Natural killer cell (primary cell): ENCODE results near the gene PTPN21. TPM values are rescaled to one million over a fixed set of nuclear protein-coding genes. Genes with fewer than 3 reads are reported as not detected.

ENCODE experiments used
- ATAC-seq, 3 donors: fragments of 150-1000 bp in 2 of 3; fragments of 200-7000 bp in 1 of 3; cut with Tn5 transposase; 1 replicate in 1 of 3; 2 replicates in 2 of 3; pipeline ENCODE4 v1.10.0; 2021; ENCODE audit warnings: mild to moderate bottlenecking in 2 of 3, moderate library complexity in 2 of 3
- DNase-seq, 2 donors: peaks; one replicate each; pipeline versions ENCODE4 v3.0.0 to v3.0.0-alpha.2; 2013 to 2021; ENCODE audit warnings: mixed read lengths in 1 of 2
- H3K27ac ChIP-seq: one replicate; pipeline ENCODE4 v1.5.1; 2013; ENCODE audit warnings: mild to moderate bottlenecking, low read length
- H3K27me3 ChIP-seq: one replicate; pipeline ENCODE4 v1.6.1; 2013; ENCODE audit warnings: low read length; ENCODE audit not compliant: control insufficient read depth, insufficient read depth
- H3K36me3 ChIP-seq: one replicate; pipeline ENCODE4 v1.6.1; 2013; ENCODE audit warnings: low read length; ENCODE audit not compliant: control insufficient read depth, insufficient read depth
- H3K4me1 ChIP-seq: one replicate; pipeline ENCODE4 v1.6.1; 2013; ENCODE audit warnings: low read length; ENCODE audit not compliant: control insufficient read depth, insufficient read depth
- H3K4me3 ChIP-seq: one replicate; pipeline ENCODE4 v1.5.1; 2013; ENCODE audit warnings: low read length
- H3K9me3 ChIP-seq: one replicate; pipeline ENCODE4 v1.6.1; 2013; ENCODE audit warnings: low read length; ENCODE audit not compliant: control insufficient read depth, insufficient read depth
- H3K27ac Mint-ChIP-seq, 2 donors: one replicate each; pipeline ENCODE4 v1.8.0; 2022; ENCODE audit warnings: mild to moderate bottlenecking in 2 of 2, mixed read lengths in 2 of 2, moderate library complexity in 1 of 2
- H3K27me3 Mint-ChIP-seq, 2 donors: one replicate each; pipeline ENCODE4 v1.8.0; 2022; ENCODE audit warnings: low read depth in 2 of 2, mixed read lengths in 2 of 2
- H3K36me3 Mint-ChIP-seq: one replicate; pipeline ENCODE4 v1.8.0; 2022; ENCODE audit warnings: mixed read lengths
- H3K4me1 Mint-ChIP-seq, 2 donors: one replicate each; pipeline ENCODE4 v1.8.0; 2022; ENCODE audit warnings: mixed read lengths in 2 of 2
- H3K4me3 Mint-ChIP-seq: one replicate; pipeline ENCODE4 v1.8.0; 2022; ENCODE audit warnings: mild to moderate bottlenecking, moderate library complexity, mixed read lengths
- H3K9me3 Mint-ChIP-seq, 2 donors: one replicate each; pipeline ENCODE4 v1.8.0; 2022; ENCODE audit warnings: mixed read lengths in 2 of 2
- WGBS: methylation state at CpG from one replicate; pipeline ENCODE4 v1.1.7; 2013; ENCODE audit warnings: missing lambda C conversion rate; ENCODE audit not compliant: insufficient coverage; 5-methylcytosine and 5-hydroxymethylcytosine counted together
- intact Hi-C: fragments of 100-400 bp; cut with micrococcal nuclease; formaldehyde crosslinking; loops from one replicate; pipeline ENCODE4 v1.14.2; 2022
- total RNA-seq, 4 donors: library from RNA; stranded (reverse); fragments of 120-200 nt in 1 of 4; gene quantifications; one replicate each; pipeline versions ENCODE4 v1.2.3 to v1.2.4, GENCODE V29; 2013 to 2022
- TF ChIP-seq, protein P1 (sequence below): fragments of 200-600 bp; IDR thresholded peaks from one replicate; pipeline ENCODE4 v1.8.0; 2022; ENCODE audit warnings: antibody characterized with exemption

Gene PTPN21
- total RNA-seq, 3 donors from 2014 or later (not counting 1 experiment from before 2014, with no cell fraction given), result 0.15 TPM; not detected in 2

- Mint-ChIP-seq H3K4me1 (peaks cover 7 to 8% of the 10 kb centered on the region in 2 donors), H3K27me3 (peaks cover 9 to 15% of the 10 kb centered on the region in 2 donors), H3K27ac (peak overlapping the region in 1 of 2 donors; percentile 13), H3K9me3 (no peaks in the 10 kb centered on the region), H3K4me3 (no peak overlapping the region), H3K36me3 (no peaks in the 10 kb centered on the region)
- no peak for DNase-seq
- H3K9me3 ChIP-seq, result no peaks in the 10 kb centered on the region
- no peak for ATAC-seq
- peaks cover 2% of the 10 kb centered on the region for H3K27me3 ChIP-seq
- 68% methylated on average over 7 of the region's 7 CpGs for WGBS
- H3K36me3 ChIP-seq, result no peaks in the 10 kb centered on the region
- no peak overlapping the region for H3K27ac ChIP-seq
- TF ChIP-seq, protein P1, sequence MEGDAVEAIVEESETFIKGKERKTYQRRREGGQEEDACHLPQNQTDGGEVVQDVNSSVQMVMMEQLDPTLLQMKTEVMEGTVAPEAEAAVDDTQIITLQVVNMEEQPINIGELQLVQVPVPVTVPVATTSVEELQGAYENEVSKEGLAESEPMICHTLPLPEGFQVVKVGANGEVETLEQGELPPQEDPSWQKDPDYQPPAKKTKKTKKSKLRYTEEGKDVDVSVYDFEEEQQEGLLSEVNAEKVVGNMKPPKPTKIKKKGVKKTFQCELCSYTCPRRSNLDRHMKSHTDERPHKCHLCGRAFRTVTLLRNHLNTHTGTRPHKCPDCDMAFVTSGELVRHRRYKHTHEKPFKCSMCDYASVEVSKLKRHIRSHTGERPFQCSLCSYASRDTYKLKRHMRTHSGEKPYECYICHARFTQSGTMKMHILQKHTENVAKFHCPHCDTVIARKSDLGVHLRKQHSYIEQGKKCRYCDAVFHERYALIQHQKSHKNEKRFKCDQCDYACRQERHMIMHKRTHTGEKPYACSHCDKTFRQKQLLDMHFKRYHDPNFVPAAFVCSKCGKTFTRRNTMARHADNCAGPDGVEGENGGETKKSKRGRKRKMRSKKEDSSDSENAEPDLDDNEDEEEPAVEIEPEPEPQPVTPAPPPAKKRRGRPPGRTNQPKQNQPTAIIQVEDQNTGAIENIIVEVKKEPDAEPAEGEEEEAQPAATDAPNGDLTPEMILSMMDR, result no peak
- no peak overlapping the region for H3K4me3 ChIP-seq
- intact Hi-C loops, result no loop called here
- H3K4me1 ChIP-seq, result no peaks in the 10 kb centered on the region
These were observed 37.9 kb downstream of the PTPN21 start for GRCh38 chr14:88516861-88517357.

DNA sequence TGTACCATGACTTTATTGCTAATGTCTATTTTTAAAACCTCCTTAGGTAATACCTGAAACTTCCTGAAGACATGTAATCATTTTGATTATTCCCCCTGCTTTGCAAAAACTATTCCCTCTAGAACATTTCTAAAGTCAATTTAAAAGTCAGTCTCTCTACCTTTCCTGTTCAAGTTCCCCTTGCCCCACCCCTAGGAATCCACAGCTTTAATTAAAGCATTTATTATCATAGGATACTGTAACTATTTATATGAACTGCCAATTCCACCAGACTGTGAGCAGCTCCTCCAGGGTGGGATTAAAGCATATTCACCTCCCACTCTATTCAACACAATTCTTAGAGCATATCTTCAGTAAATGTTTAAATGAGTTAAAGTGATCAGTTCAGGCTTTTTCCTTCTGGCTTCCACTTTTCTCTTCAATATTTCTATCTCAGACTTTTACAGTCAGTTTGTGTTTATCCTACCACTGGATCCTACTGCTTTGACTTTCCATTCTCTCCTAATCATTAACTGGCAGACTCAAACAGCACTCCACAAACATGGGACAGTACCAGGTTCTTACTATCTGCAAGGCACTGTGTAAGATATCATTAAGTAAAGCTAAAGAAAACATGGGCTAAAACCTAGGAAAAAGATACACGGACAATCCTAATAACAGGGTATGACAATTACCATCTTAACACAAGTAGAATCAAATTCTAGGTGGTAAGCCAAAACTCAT, 39.1 kb downstream of the PTPN21 start:
- Mint-ChIP-seq H3K27me3 (peaks cover 7 to 17% of the 10 kb centered on the region in 2 donors), H3K9me3 (no peaks in the 10 kb centered on the region), H3K4me3 (no peak overlapping the region), H3K36me3 (no peaks in the 10 kb centered on the region), H3K4me1 (peaks cover 7 to 8% of the 10 kb centered on the region in 2 donors), H3K27ac (no peak overlapping the region)
- DNase-seq, result no peak
- Histone ChIP-seq H3K4me1 (no peaks in the 10 kb centered on the region), H3K36me3 (no peaks in the 10 kb centered on the region), H3K27me3 (peaks cover 2% of the 10 kb centered on the region), H3K27ac (no peak overlapping the region), H3K4me3 (no peak overlapping the region), H3K9me3 (no peaks in the 10 kb centered on the region)
- ATAC-seq, result no peak
- intact Hi-C loops, result no loop called here
- 83% methylated on average over 1 of the region's 1 CpG for WGBS
- TF ChIP-seq, protein P1, result no peak

- no peak for ATAC-seq
- Mint-ChIP-seq H3K4me3 (no peak overlapping the region), H3K9me3 (no peaks in the 10 kb centered on the region), H3K27me3 (peaks cover 9 to 20% of the 10 kb centered on the region in 2 donors), H3K36me3 (no peaks in the 10 kb centered on the region), H3K4me1 (no peaks in the 10 kb centered on the region), H3K27ac (no peak overlapping the region)
- DNase-seq, result no peak
- intact Hi-C loops, result no loop called here
- Histone ChIP-seq H3K27me3 (no peaks in the 10 kb centered on the region), H3K4me1 (no peaks in the 10 kb centered on the region), H3K4me3 (no peak overlapping the region), H3K27ac (no peak overlapping the region), H3K9me3 (no peaks in the 10 kb centered on the region), H3K36me3 (no peaks in the 10 kb centered on the region)
- TF ChIP-seq, protein P1, result no peak
- no CpG with 5 or more reads among the region's 1 CpG for WGBS
These were observed 47.6 kb downstream of the PTPN21 start for GRCh38 chr14:88507208-88507607.

GRCh38 chr14:88505621-88506020, 49.2 kb downstream of the PTPN21 start:
- H3K27me3 Mint-ChIP-seq, result peaks cover 11 to 29% of the 10 kb centered on the region in 2 donors
- TF ChIP-seq, protein P1, result no peak
- H3K27ac Mint-ChIP-seq, result no peak overlapping the region
- Histone ChIP-seq H3K4me3 (no peak overlapping the region), H3K36me3 (no peaks in the 10 kb centered on the region), H3K27me3 (no peaks in the 10 kb centered on the region), H3K9me3 (no peaks in the 10 kb centered on the region), H3K4me1 (no peaks in the 10 kb centered on the region), H3K27ac (no peak overlapping the region)
- no peak overlapping the region for H3K4me3 Mint-ChIP-seq
- no peaks in the 10 kb centered on the region for H3K4me1 Mint-ChIP-seq
- H3K36me3 Mint-ChIP-seq, result no peaks in the 10 kb centered on the region
- no peak for DNase-seq
- intact Hi-C loops, result no loop called here
- no peaks in the 10 kb centered on the region for H3K9me3 Mint-ChIP-seq
- no peak for ATAC-seq
